H1 (cell line): ENCODE measurements around the gene KIF2B. TPM values are rescaled to one million over a fixed set of nuclear protein-coding genes. Genes with fewer than 3 reads are reported as not detected.

Source experiments
- CTCF ChIA-PET: fragments of 300-600 bp; sonication (Branson Sonifier 250); formaldehyde crosslinking; loops from one replicate; lab custom pipeline; 2021; ENCODE audit not compliant: partially characterized antibody; lab: Charles Lee
- POLR2A ChIA-PET: fragments of 300-600 bp; sonication (Branson Sonifier 250); formaldehyde crosslinking; loops from one replicate; lab custom pipeline; 2021; ENCODE audit warnings: inconsistent platforms; ENCODE audit not compliant: partially characterized antibody; lab: Charles Lee
- DNase-seq, 2 experiments: peaks; one replicate each; pipeline versions ENCODE4 v3.0.0 to v3.0.0-alpha.2; 2010 to 2022; ENCODE audit warnings: low spot score in 2 of 2, low read depth in 1 of 2, mixed read lengths in 1 of 2
- FAIRE-seq: peaks from 2 replicates; lab custom pipeline; 2011; peaks lifted over from hg19 to GRCh38; lab: Jason Lieb, UNC
- H2AFZ ChIP-seq: 2 replicates; pipeline ENCODE4 v1.8.1; 2012; ENCODE audit warnings: low read length, inconsistent platforms
- H2AK5ac ChIP-seq: 2 replicates; pipeline ENCODE4 v1.6.1; 2013; ENCODE audit warnings: low read depth, low read length
- H2BK120ac ChIP-seq: replicated peaks from 2 replicates; pipeline ENCODE3; 2013; ENCODE audit warnings: low read depth, low read length, inconsistent platforms
- H2BK12ac ChIP-seq: 2 replicates; pipeline ENCODE4 v1.6.1; 2013; ENCODE audit warnings: low read depth, low read length
- H2BK15ac ChIP-seq: 2 replicates; pipeline ENCODE4 v1.6.1; 2013; ENCODE audit warnings: low read length
- H2BK20ac ChIP-seq: 2 replicates; pipeline ENCODE4 v1.6.1; 2013; ENCODE audit warnings: low read length
- H2BK5ac ChIP-seq: 2 replicates; pipeline ENCODE4 v1.6.1; 2013; ENCODE audit warnings: low read depth, low read length
- H3K14ac ChIP-seq: 2 replicates; pipeline ENCODE4 v1.6.1; 2013; ENCODE audit warnings: inconsistent platforms; ENCODE audit not compliant: insufficient read length
- H3K18ac ChIP-seq: 2 replicates; pipeline ENCODE4 v1.6.1; 2013; ENCODE audit warnings: low read length; ENCODE audit errors: extremely low read depth
- H3K23ac ChIP-seq: 2 replicates; pipeline ENCODE4 v1.6.1; 2013; ENCODE audit warnings: inconsistent platforms; ENCODE audit not compliant: insufficient read length
- H3K23me2 ChIP-seq: 2 replicates; pipeline ENCODE4 v1.6.1; 2013; ENCODE audit warnings: low read depth, low read length
- H3K27ac ChIP-seq: 2 replicates; pipeline ENCODE4 v1.6.1; 2011; ENCODE audit warnings: low read depth, low read length, inconsistent platforms
- H3K27me3 ChIP-seq, 4 experiments: replicated peaks in 1 of 4; 1 replicate in 1 of 4; 2 replicates in 3 of 4; pipeline versions ENCODE4 v1.6.1 to v1.8.1; 2011 to 2013; ENCODE audit warnings: low read length in 3 of 4, mild to moderate bottlenecking in 3 of 4, inconsistent platforms in 2 of 4, mixed read lengths in 2 of 4, moderate library complexity in 1 of 4; ENCODE audit not compliant: control insufficient read depth in 3 of 4, insufficient read depth in 3 of 4; ENCODE audit errors: extremely low read depth in 1 of 4
- H3K36me3 ChIP-seq, 4 experiments: 2 replicates each; pipeline versions ENCODE4 v1.6.1 to v1.8.1; 2011 to 2013; ENCODE audit warnings: mild to moderate bottlenecking in 4 of 4, low read length in 3 of 4, moderate library complexity in 2 of 4, control low read depth in 1 of 4, inconsistent platforms in 1 of 4; ENCODE audit not compliant: insufficient read depth in 4 of 4, control insufficient read depth in 2 of 4
- H3K4ac ChIP-seq: replicated peaks from 2 replicates; pipeline ENCODE3; 2013; ENCODE audit warnings: low read length, low read depth, mixed read lengths, inconsistent platforms; ENCODE audit not compliant: insufficient read length
- H3K4me1 ChIP-seq, 4 experiments: replicated peaks in 1 of 4; 1 replicate in 1 of 4; 2 replicates in 3 of 4; pipeline versions ENCODE4 v1.6.1 to v1.8.1; 2011 to 2013; ENCODE audit warnings: low read length in 3 of 4, inconsistent platforms in 2 of 4, mixed read lengths in 1 of 4; ENCODE audit not compliant: insufficient read depth in 4 of 4, control insufficient read depth in 3 of 4
- H3K4me2 ChIP-seq, 2 experiments: 2 replicates each; pipeline versions ENCODE4 v1.6.1 to v1.8.1; 2011 to 2013; ENCODE audit warnings: low read depth in 2 of 2, low read length in 2 of 2, control low read depth in 1 of 2, inconsistent platforms in 1 of 2, mild to moderate bottlenecking in 1 of 2; ENCODE audit not compliant: insufficient read depth in 1 of 2
- H3K4me3 ChIP-seq, 4 experiments: fragments of 200-600, 300-600 bp in 1 of 4; sonication (generic), shearing (Covaris generic), sonication (Bioruptor Twin) in 1 of 4; 2 replicates each; pipeline versions ENCODE4 v1.5.1 to v1.8.1; 2011 to 2016; ENCODE audit warnings: low read length in 4 of 4, low read depth in 3 of 4, control low read depth in 2 of 4, inconsistent platforms in 2 of 4, mild to moderate bottlenecking in 2 of 4, mixed read lengths in 1 of 4, moderate library complexity in 1 of 4; ENCODE audit not compliant: insufficient read depth in 2 of 4; ENCODE audit errors: extremely low read depth in 1 of 4
- H3K56ac ChIP-seq: replicated peaks from 2 replicates; pipeline ENCODE3; 2013; ENCODE audit warnings: low read depth, mild to moderate bottlenecking, mixed read lengths, low read length, inconsistent platforms; ENCODE audit not compliant: insufficient read length
- H3K79me1 ChIP-seq: 2 replicates; pipeline ENCODE4 v1.6.1; 2013; ENCODE audit warnings: low read depth, low read length, control low read depth
- H3K79me2 ChIP-seq, 2 experiments: 2 replicates each; pipeline versions ENCODE4 v1.6.1 to v1.8.1; 2012 to 2013; ENCODE audit warnings: low read length in 2 of 2, mild to moderate bottlenecking in 2 of 2, inconsistent platforms in 1 of 2; ENCODE audit not compliant: insufficient read depth in 2 of 2, control insufficient read depth in 1 of 2
- H3K9ac ChIP-seq, 4 experiments: replicated peaks in 1 of 4; 1 replicate in 1 of 4; 2 replicates in 3 of 4; pipeline versions ENCODE4 v1.6.1 to v1.8.1; 2011 to 2013; ENCODE audit warnings: low read depth in 3 of 4, low read length in 3 of 4, control low read depth in 2 of 4, mild to moderate bottlenecking in 2 of 4, moderate library complexity in 2 of 4, inconsistent platforms in 1 of 4; ENCODE audit errors: extremely low read depth in 1 of 4
- H3K9me3 ChIP-seq, 2 experiments: 2 replicates each; pipeline versions ENCODE4 v1.6.1 to v1.8.1; 2012 to 2013; ENCODE audit warnings: mild to moderate bottlenecking in 2 of 2, moderate library complexity in 2 of 2, control low read depth in 1 of 2, inconsistent platforms in 1 of 2, low read depth in 1 of 2, low read length in 1 of 2, mixed read lengths in 1 of 2; ENCODE audit not compliant: insufficient read depth in 2 of 2
- H4K20me1 ChIP-seq, 2 experiments: replicated peaks in 1 of 2; 2 replicates each; pipeline versions ENCODE3 to v1.8.1; 2011 to 2013; ENCODE audit warnings: inconsistent platforms in 2 of 2, low read length in 2 of 2, mild to moderate bottlenecking in 1 of 2; ENCODE audit not compliant: insufficient read depth in 2 of 2, control insufficient read depth in 1 of 2
- H4K5ac ChIP-seq: 2 replicates; pipeline ENCODE4 v1.6.1; 2013; ENCODE audit warnings: low read length, low read depth, mixed read lengths, inconsistent platforms; ENCODE audit not compliant: insufficient read length
- H4K8ac ChIP-seq: 2 replicates; pipeline ENCODE4 v1.8.0; 2013; ENCODE audit warnings: mild to moderate bottlenecking, moderate library complexity, low read length, inconsistent platforms; ENCODE audit not compliant: insufficient read depth; ENCODE audit errors: extremely low read depth
- H4K91ac ChIP-seq: replicated peaks from 2 replicates; pipeline ENCODE3; 2013; ENCODE audit warnings: low read length, mixed read lengths, inconsistent platforms; ENCODE audit not compliant: insufficient read length
- BACH1 ChIP-seq: IDR thresholded peaks from 2 replicates; pipeline ENCODE4 v1.6.1; 2012; ENCODE audit warnings: low read length, improper control_type of control experiment
- CBX8 ChIP-seq: fragments of 300-800, 300-1000 bp; sonication (generic); IDR thresholded peaks from 2 replicates; pipeline ENCODE4 v1.7.1; 2016; ENCODE audit warnings: low read depth, low read length, borderline replicate concordance
- CTBP2 ChIP-seq: IDR thresholded peaks from 2 replicates; pipeline ENCODE4 v1.7.0; 2011; ENCODE audit warnings: borderline replicate concordance, mild to moderate bottlenecking, moderate library complexity, mixed read lengths, low read length; ENCODE audit not compliant: insufficient read depth, insufficient read length
- GTF2F1 ChIP-seq: IDR thresholded peaks from 2 replicates; pipeline ENCODE4 v1.6.1; 2012; ENCODE audit warnings: low read depth, low read length, improper control_type of control experiment, borderline replicate concordance
- POLR2AphosphoS5 ChIP-seq: IDR thresholded peaks from 2 replicates; pipeline ENCODE4 v1.6.1; 2011; ENCODE audit warnings: low read depth, low read length
- RFX5 ChIP-seq: IDR thresholded peaks from 2 replicates; pipeline ENCODE4 v1.6.1; 2011; ENCODE audit warnings: low read depth, low read length, improper control_type of control experiment, borderline replicate concordance
- TAF1 ChIP-seq: IDR thresholded peaks from 2 replicates; pipeline ENCODE4 v1.6.1; 2011; ENCODE audit warnings: mild to moderate bottlenecking, low read depth, low read length
- TCF12 ChIP-seq: IDR thresholded peaks from 2 replicates; pipeline ENCODE4 v1.6.1; 2011; ENCODE audit warnings: low read depth, mild to moderate bottlenecking, low read length
- YY1 ChIP-seq: IDR thresholded peaks from 2 replicates; pipeline ENCODE4 v1.6.1; 2011; ENCODE audit warnings: low read depth, mild to moderate bottlenecking, low read length
- WGBS, 2 experiments: shearing (Covaris generic) in 1 of 2; methylation state at CpG; one replicate each; pipeline versions ENCODE4 v1.1.6 to v1.1.7; 2013 to 2015; ENCODE audit warnings: low lambda C conversion rate in 2 of 2, mixed read lengths in 2 of 2, inconsistent platforms in 1 of 2, low coverage in 1 of 2, missing lambda C conversion rate in 1 of 2; ENCODE audit not compliant: insufficient replicate concordance in 2 of 2, insufficient coverage in 1 of 2, insufficient read length in 1 of 2; ENCODE audit errors: extremely low coverage in 1 of 2, missing lambda C conversion rate in 1 of 2; 5-methylcytosine and 5-hydroxymethylcytosine counted together
- polyA plus RNA-seq, 7 experiments: library from polyadenylated mRNA; depleted of rRNA in 3 of 7; stranded (reverse) in 5 of 7; unstranded in 2 of 7; fragments of >200 nt in 5 of 7; fragments of 200-250 nt in 2 of 7; gene quantifications; 1 replicate in 5 of 7; 2 replicates in 1 of 7; 4 replicates in 1 of 7; pipeline versions ENCODE4 v1.2.1 to v1.2.3, GENCODE V29; 2011 to 2013; ENCODE audit warnings: missing spikeins in 2 of 7, mixed read lengths in 2 of 7
- total RNA-seq: library from RNA; stranded (reverse); fragmentation: NEBNext Ultra II Directional; extraction: Animal tissue kit (Norgen Biotek cat#: 25700); gene quantifications from 2 replicates; pipeline ENCODE4 v1.2.1, GENCODE V29; 2021
- TF ChIP-seq, protein P1 (sequence below): IDR thresholded peaks from 2 replicates; pipeline ENCODE4 v1.6.1; 2011; ENCODE audit warnings: low read depth, mild to moderate bottlenecking, low read length; ENCODE audit not compliant: insufficient read depth
- TF ChIP-seq, protein P2 (sequence below), 3 experiments: IDR thresholded peaks; 1 replicate in 2 of 3; 2 replicates in 1 of 3; pipeline versions ENCODE4 v1.5.1 to v1.6.1; 2011; ENCODE audit warnings: low read length in 3 of 3, mild to moderate bottlenecking in 3 of 3, inconsistent platforms in 2 of 3, low read depth in 1 of 3, moderate library complexity in 1 of 3; ENCODE audit not compliant: insufficient read depth in 1 of 3; ENCODE audit errors: control extremely low read depth in 1 of 3

KIF2B gene
- total and polyA plus RNA-seq, 2 of the 8 experiments (the other 6 are each of a cell fraction or from before 2014, with no cell fraction given): not detected

DNA sequence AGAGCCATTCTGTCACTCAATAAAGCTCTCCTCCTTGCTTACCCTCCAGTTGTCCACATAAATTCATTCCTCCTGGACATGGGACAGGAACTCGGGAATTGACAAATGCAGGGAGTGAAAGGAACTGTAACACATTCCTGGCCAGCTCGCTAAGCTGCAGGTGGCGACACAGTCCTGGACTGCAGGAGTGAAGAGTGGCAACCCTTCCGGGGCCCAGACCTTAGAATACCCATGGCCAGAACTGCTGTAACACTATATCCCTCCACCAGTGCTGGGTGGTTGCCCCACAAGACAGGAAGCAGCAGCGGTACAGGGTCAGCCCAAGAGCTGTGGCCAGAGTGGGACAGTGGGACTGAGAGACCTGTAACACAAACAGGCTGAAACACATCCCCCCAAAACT, 30.3 kb upstream of the KIF2B start:
- CTCF ChIA-PET: interaction anchor here (1.0 to 3.2 kb wide), 3 partner anchors 8 to 12 kb away, joined by 3 to 7 read pairs (median 3); no protein-coding TSS in a partner anchor
- Histone ChIP-seq H3K9ac (no peak overlapping the region), H2BK5ac (no peak overlapping the region), H2BK120ac (no peak overlapping the region), H3K23me2 (no peaks in the 10 kb centered on the region), H3K56ac (no peak overlapping the region), H3K27me3 (no peaks in the 10 kb centered on the region), H2BK15ac (no peak overlapping the region), H3K27ac (no peak overlapping the region), H4K5ac (no peak overlapping the region), H4K8ac (no peak overlapping the region), H2AK5ac (no peak overlapping the region), H2AFZ (no peak overlapping the region), H4K20me1 (no peaks in the 10 kb centered on the region), H3K4me2 (no peak overlapping the region), H3K4ac (no peak overlapping the region), H3K18ac (no peak overlapping the region; the same call in 1 of the 2 replicates), H3K4me3 (no peak overlapping the region), H3K4me1 (no peaks in the 10 kb centered on the region; a peak in 1 of 7 replicates), H2BK12ac (no peak overlapping the region), H4K91ac (no peak overlapping the region), H2BK20ac (no peak overlapping the region), H3K79me1 (no peaks in the 10 kb centered on the region), H3K79me2 (no peaks in the 10 kb centered on the region), H3K14ac (no peak overlapping the region), H3K23ac (no peak overlapping the region), H3K9me3 (no peaks in the 10 kb centered on the region), H3K36me3 (no peaks in the 10 kb centered on the region)
- no peak for DNase-seq
- no peak for FAIRE-seq
- whole genome bisulfite sequencing, 2 experiments: 99% methylated on average over 5 of the region's 5 CpGs; no CpG with 5 or more reads in 1 of the 2 experiments
- POLR2A ChIA-PET: no interaction called here
- TF ChIP-seq TAF1 (no peak), YY1 (no peak), BACH1 (no peak), CBX8 (no peak), CTBP2 (no peak), TCF12 (no peak), RFX5 (no peak), GTF2F1 (no peak), POLR2AphosphoS5 (no peak)
- TF ChIP-seq, protein P1, sequence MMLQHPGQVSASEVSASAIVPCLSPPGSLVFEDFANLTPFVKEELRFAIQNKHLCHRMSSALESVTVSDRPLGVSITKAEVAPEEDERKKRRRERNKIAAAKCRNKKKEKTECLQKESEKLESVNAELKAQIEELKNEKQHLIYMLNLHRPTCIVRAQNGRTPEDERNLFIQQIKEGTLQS: no peak
- TF ChIP-seq, protein P2, sequence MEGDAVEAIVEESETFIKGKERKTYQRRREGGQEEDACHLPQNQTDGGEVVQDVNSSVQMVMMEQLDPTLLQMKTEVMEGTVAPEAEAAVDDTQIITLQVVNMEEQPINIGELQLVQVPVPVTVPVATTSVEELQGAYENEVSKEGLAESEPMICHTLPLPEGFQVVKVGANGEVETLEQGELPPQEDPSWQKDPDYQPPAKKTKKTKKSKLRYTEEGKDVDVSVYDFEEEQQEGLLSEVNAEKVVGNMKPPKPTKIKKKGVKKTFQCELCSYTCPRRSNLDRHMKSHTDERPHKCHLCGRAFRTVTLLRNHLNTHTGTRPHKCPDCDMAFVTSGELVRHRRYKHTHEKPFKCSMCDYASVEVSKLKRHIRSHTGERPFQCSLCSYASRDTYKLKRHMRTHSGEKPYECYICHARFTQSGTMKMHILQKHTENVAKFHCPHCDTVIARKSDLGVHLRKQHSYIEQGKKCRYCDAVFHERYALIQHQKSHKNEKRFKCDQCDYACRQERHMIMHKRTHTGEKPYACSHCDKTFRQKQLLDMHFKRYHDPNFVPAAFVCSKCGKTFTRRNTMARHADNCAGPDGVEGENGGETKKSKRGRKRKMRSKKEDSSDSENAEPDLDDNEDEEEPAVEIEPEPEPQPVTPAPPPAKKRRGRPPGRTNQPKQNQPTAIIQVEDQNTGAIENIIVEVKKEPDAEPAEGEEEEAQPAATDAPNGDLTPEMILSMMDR (IDR thresholded peaks at IDR 0.05; ENCODE audit: control extremely low read depth in 1 of 3, insufficient read depth in 1 of 3, low read depth in 1 of 3, low read length in 3 of 3): no peak
